SK-N-SH treated with all-trans-retinoic acid at 6 μM for 48 hours (cell line): ENCODE measurements around the gene MSRB3.

Experiments used
- ATAC-seq: fragments of 200-7000 bp; cut with Tn5 transposase; 3 replicates; pipeline ENCODE4 v1.9.1; 2020; ENCODE audit warnings: mild to moderate bottlenecking, moderate library complexity
- BACH2 ChIP-seq: fragments of 250-450 bp; sonication (Bioruptor Pico); IDR thresholded peaks from 2 replicates; pipeline ENCODE4 v1.9.0; 2021; ENCODE audit warnings: mild to moderate bottlenecking, borderline replicate concordance
- CSDC2 ChIP-seq: fragments of 250-450 bp; sonication (Bioruptor Pico); IDR thresholded peaks from 2 replicates; pipeline ENCODE4 v1.5.0; 2020; ENCODE audit warnings: mild to moderate bottlenecking, moderate library complexity
- GLIS3 ChIP-seq: fragments of 250-450 bp; sonication (Bioruptor Pico); IDR thresholded peaks from 2 replicates; pipeline ENCODE4 v1.5.0; 2020; ENCODE audit warnings: mild to moderate bottlenecking, moderate library complexity
- ISL1 ChIP-seq: fragments of 250-450 bp; sonication (Bioruptor Pico); IDR thresholded peaks from 2 replicates; pipeline ENCODE4 v2.1.2; 2022; ENCODE audit warnings: mild to moderate bottlenecking, moderate library complexity
- OSR1 ChIP-seq: fragments of 250-450 bp; sonication (Bioruptor Pico); IDR thresholded peaks from 2 replicates; pipeline ENCODE4 v1.8.0; 2022; ENCODE audit warnings: moderate library complexity, mild to moderate bottlenecking, inconsistent platforms
- POU6F1 ChIP-seq: fragments of 250-450 bp; sonication (Bioruptor Pico); IDR thresholded peaks from 2 replicates; pipeline ENCODE4 v1.8.0; 2021; ENCODE audit warnings: low read depth, mild to moderate bottlenecking, moderate library complexity, borderline replicate concordance
- PPARA ChIP-seq: fragments of 250-450 bp; sonication (Bioruptor Pico); IDR thresholded peaks from 2 replicates; pipeline ENCODE4 v1.5.0; 2020; ENCODE audit warnings: mild to moderate bottlenecking, borderline replicate concordance
- RARB ChIP-seq: fragments of 250-450 bp; sonication (Bioruptor Pico); IDR thresholded peaks from 2 replicates; pipeline ENCODE4 v1.8.0; 2021; ENCODE audit warnings: mild to moderate bottlenecking, moderate library complexity
- SNAI2 ChIP-seq: fragments of 250-450 bp; sonication (Bioruptor Pico); IDR thresholded peaks from 2 replicates; pipeline ENCODE4 v1.5.0; 2020; ENCODE audit warnings: mild to moderate bottlenecking, moderate library complexity
- TCF4 ChIP-seq: fragments of 250-450 bp; sonication (Bioruptor Pico); IDR thresholded peaks from 2 replicates; pipeline ENCODE4 v1.8.0; 2021; ENCODE audit warnings: mild to moderate bottlenecking, moderate library complexity, borderline replicate concordance
- TOX ChIP-seq: fragments of 250-450 bp; sonication (Bioruptor Pico); IDR thresholded peaks from 2 replicates; pipeline ENCODE4 v1.8.0; 2021; ENCODE audit warnings: mild to moderate bottlenecking, moderate library complexity, borderline replicate concordance
- TSHZ2 ChIP-seq: fragments of 250-450 bp; sonication (Bioruptor Pico); IDR thresholded peaks from 2 replicates; pipeline ENCODE4 v1.5.0; 2020; ENCODE audit warnings: mild to moderate bottlenecking, moderate library complexity
- ZC3H10 ChIP-seq: fragments of 250-450 bp; sonication (Bioruptor Pico); IDR thresholded peaks from 2 replicates; pipeline ENCODE4 v1.5.1; 2021; ENCODE audit warnings: mild to moderate bottlenecking, moderate library complexity
- ZFP3 ChIP-seq: fragments of 250-450 bp; sonication (Bioruptor Pico); IDR thresholded peaks from 2 replicates; pipeline ENCODE4 v1.5.0; 2020; ENCODE audit warnings: mild to moderate bottlenecking, moderate library complexity
- ZFP30 ChIP-seq: fragments of 450-650 bp; formaldehyde crosslinking; IDR thresholded peaks from 2 replicates; pipeline ENCODE4 v1.5.0; 2022; ENCODE audit warnings: mild to moderate bottlenecking, moderate library complexity
- ZNF70 ChIP-seq: fragments of 450-650 bp; formaldehyde crosslinking; IDR thresholded peaks from 2 replicates; pipeline ENCODE4 v1.5.0; 2020; ENCODE audit warnings: mild to moderate bottlenecking, moderate library complexity
- TF ChIP-seq, protein P1 (sequence below): fragments of 250-450 bp; sonication (Bioruptor Pico); IDR thresholded peaks from 2 replicates; pipeline ENCODE4 v1.8.0; 2020; ENCODE audit warnings: mild to moderate bottlenecking, moderate library complexity, borderline replicate concordance
- TF ChIP-seq, protein P2 (sequence below): fragments of 250-450 bp; sonication (Bioruptor Pico); IDR thresholded peaks from 2 replicates; pipeline ENCODE4 v1.5.1; 2021; ENCODE audit warnings: mild to moderate bottlenecking, moderate library complexity

Gene MSRB3

GRCh38 chr12:65318186-65318685, 39.8 kb downstream of the MSRB3 start:
- ATAC-seq = no peak
- TF ChIP-seq, protein P1, sequence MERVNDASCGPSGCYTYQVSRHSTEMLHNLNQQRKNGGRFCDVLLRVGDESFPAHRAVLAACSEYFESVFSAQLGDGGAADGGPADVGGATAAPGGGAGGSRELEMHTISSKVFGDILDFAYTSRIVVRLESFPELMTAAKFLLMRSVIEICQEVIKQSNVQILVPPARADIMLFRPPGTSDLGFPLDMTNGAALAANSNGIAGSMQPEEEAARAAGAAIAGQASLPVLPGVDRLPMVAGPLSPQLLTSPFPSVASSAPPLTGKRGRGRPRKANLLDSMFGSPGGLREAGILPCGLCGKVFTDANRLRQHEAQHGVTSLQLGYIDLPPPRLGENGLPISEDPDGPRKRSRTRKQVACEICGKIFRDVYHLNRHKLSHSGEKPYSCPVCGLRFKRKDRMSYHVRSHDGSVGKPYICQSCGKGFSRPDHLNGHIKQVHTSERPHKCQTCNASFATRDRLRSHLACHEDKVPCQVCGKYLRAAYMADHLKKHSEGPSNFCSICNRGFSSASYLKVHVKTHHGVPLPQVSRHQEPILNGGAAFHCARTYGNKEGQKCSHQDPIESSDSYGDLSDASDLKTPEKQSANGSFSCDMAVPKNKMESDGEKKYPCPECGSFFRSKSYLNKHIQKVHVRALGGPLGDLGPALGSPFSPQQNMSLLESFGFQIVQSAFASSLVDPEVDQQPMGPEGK (CRISPR knock-in tag) = no peak
- no peak for TF ChIP-seq BACH2 (CRISPR knock-in tag)
- no peak for TF ChIP-seq ZFP30
- no peak for TF ChIP-seq POU6F1 (CRISPR knock-in tag)
- TF ChIP-seq TOX (CRISPR knock-in tag) = no peak
- TF ChIP-seq TCF4 (CRISPR knock-in tag) = no peak
- no peak for TF ChIP-seq SNAI2
- no peak for TF ChIP-seq CSDC2 (CRISPR knock-in tag)
- no peak for TF ChIP-seq ZNF70 (CRISPR knock-in tag)
- no peak for TF ChIP-seq ZC3H10 (CRISPR knock-in tag)
- no peak for TF ChIP-seq TSHZ2
- no peak for TF ChIP-seq OSR1
- TF ChIP-seq, all 23 proteins: peak for 0

DNA sequence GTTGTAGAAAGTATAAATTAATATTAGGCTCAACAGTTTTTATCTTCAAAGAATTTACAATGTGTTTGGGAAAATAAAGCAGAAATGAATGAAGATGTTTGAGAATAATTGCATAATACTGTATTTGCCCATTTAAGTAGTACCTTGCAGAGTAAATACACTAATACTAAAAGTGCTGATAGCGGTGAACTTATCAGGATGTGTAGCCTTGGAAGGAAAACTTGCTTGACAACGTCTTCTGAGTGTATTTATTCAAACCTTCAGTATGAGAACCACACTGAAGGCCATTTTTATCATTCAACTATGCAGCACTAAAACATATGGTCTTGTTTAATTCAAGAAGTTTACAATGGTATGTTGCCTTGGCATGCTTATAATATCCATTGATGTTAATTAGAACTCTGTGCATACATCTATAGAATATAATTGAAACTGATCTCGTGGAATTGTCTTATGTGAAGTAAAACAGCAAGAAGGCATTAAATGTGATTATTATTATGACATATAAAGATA, 41.3 kb downstream of the MSRB3 start:
- ATAC-seq = peak; percentile 59
- no peak for TF ChIP-seq TOX (CRISPR knock-in tag)
- no peak for TF ChIP-seq ZFP3 (CRISPR knock-in tag)
- no peak for TF ChIP-seq OSR1
- no peak for TF ChIP-seq CSDC2 (CRISPR knock-in tag)
- TF ChIP-seq ZFP30 = no peak
- TF ChIP-seq GLIS3 (CRISPR knock-in tag) = no peak
- no peak for TF ChIP-seq ZNF70 (CRISPR knock-in tag)
- no peak for TF ChIP-seq POU6F1 (CRISPR knock-in tag)
- no peak for TF ChIP-seq ZC3H10 (CRISPR knock-in tag)
- TF ChIP-seq, protein P2, sequence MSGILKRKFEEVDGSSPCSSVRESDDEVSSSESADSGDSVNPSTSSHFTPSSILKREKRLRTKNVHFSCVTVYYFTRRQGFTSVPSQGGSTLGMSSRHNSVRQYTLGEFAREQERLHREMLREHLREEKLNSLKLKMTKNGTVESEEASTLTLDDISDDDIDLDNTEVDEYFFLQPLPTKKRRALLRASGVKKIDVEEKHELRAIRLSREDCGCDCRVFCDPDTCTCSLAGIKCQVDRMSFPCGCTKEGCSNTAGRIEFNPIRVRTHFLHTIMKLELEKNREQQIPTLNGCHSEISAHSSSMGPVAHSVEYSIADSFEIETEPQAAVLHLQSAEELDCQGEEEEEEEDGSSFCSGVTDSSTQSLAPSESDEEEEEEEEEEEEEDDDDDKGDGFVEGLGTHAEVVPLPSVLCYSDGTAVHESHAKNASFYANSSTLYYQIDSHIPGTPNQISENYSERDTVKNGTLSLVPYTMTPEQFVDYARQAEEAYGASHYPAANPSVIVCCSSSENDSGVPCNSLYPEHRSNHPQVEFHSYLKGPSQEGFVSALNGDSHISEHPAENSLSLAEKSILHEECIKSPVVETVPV = no peak
- no peak for TF ChIP-seq TSHZ2
- no peak for TF ChIP-seq RARB (CRISPR knock-in tag)
- no peak for TF ChIP-seq PPARA (CRISPR knock-in tag)
- TF ChIP-seq ISL1 (CRISPR knock-in tag) = no peak
- TF ChIP-seq TCF4 (CRISPR knock-in tag) = no peak
